ENCODE data around the gene VCL.
A peak's percentile ranks its signal among the peaks of the same experiment; 100 is the strongest.
"Not testable (repeated sequence)": the region's sequence is repeated elsewhere in the genome, so short reads cannot be mapped to it uniquely, and the experiment has no call there.

Gene VCL

DNA sequence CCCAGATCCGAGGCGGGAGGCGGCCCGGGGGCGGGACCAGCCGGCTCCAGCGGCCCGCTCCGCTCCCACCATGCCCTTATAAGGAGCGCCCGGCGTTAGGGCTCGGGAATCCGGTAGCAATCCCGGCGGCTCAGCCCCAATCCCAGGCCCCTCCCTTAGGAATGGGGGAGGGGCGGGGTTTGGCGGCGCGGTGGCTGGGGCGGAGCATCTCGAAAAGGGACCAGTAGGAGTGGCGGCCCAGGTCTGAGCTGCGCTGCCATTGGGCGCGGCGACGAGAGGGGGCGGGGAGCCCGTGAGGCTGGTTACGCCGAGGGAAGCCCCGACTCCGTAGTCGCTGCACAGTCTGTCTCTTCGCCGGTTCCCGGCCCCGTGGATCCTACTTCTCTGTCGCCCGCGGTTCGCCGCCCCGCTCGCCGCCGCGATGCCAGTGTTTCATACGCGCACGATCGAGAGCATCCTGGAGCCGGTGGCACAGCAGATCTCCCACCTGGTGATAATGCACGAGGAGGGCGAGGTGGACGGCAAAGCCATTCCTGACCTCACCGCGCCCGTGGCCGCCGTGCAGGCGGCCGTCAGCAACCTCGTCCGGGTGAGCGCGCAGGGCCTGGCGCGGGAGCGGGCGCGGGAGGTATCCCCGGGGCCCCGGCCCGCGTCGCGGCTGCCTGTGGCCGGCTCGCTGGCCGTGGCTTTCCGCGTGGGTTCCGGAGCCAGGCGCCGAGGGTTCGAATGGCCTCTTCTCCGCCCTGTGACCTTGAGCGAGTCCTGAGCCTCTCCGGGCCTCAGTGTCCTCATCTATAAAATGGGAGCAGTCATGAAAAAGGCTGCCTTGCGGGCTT, at the start of gene VCL:
Gene VCL (plus strand): TSS at position 330 of the 836 bp plus-strand sequence. CDS start 92 bp downstream, at position 422.
- DNase-seq (ENCODE audit: low read depth in 2 of 2): peak; percentile 87 to 89

- no peak for DNase-seq (ENCODE audit: low read depth in 2 of 2)
Measured at GRCh38 chr10:73948947-73949633, 48.8 kb upstream of the VCL start.

- no peak for DNase-seq (ENCODE audit: low read depth in 2 of 2)
Measured at GRCh38 chr10:73950155-73950948, 47.6 kb upstream of the VCL start.

DNA sequence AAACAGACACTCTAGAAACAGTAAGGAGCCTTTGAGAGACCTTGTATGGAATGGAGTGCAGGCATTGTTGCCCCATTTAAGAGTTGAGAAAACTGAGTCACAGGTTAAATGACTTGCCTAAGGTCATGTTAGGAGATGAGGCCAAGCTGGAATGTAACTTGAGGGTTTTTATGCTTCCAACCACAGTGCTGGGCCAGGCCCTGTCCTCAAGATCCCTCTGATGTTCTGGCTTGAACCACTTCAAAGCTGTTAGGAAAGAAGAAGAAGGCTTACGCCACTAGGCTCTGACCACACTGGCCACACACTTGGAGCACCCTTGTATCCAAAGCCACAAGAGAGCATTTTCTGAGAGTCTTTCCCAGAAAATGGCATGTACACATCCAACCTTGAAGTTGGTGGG, 44.3 kb upstream of the VCL start:
- DNase-seq (ENCODE audit: low read depth in 2 of 2): no peak

- DNase-seq (ENCODE audit: low read depth in 2 of 2): no peak
Measured at GRCh38 chr10:73954737-73955136, 43.2 kb upstream of the VCL start.

DNA sequence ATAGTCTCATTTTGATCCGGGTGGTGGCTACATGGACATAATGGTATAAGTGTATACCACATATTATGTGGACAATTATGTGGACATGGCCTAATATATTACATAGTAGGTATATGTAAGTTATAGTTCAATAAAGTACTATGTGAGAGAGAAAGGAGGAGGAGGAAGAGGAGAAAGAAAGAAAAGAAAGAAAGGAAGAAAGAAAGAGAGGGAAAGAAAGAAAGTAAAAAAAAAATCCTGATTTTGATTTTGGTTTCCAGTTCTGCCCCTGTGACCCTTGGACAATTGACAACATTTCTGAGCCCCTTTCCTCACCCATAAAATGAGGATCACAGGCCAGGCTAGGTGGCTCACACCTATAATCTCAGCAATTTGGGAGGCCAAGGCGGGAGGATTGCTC, 42.2 kb upstream of the VCL start:
- DNase-seq (ENCODE audit: low read depth in 2 of 2): no peak

DNA sequence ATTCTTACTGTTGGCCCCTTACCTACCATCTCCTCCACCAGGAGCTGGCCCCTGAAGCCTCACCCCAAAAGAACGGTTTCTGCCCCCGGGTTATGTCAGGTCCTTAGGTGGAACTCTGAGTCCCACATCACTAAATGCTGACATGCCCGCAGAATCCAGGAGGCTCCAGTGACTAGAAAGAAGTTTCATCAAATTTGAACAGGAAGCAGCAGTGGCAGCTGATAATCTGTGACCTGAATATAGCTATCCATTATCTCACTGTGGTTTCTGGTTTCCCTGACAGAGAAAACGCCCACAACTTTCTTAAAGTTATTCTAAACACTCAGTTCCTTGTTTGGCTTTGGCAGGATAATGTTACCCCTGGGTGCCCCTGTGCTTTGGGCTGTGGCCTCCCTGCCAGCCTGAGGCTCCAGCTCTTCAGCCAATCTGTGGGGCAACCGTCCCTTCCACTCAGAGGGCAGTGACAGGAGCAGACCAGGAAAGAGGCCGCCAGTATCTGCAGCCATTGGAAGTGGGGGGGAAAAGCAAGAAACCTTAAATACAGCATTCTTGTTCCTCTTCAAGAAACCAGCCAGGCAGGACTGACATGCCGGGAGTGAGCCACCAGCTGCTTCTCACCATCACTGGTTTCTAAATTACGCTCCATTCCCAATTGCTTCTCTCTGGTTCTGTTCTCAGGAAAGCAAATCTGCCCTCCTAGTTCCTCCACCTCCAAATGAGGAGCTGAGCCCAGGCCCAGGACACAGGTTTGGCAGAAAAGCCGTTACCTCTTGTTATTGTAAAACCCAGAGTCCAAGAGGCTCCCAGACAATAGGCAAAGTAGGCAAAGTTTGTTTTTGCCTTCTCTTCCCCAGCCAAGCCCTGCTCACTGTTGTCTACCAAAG, 41.2 kb upstream of the VCL start:
- DNase-seq (ENCODE audit: low read depth in 2 of 2): no peak

DNA sequence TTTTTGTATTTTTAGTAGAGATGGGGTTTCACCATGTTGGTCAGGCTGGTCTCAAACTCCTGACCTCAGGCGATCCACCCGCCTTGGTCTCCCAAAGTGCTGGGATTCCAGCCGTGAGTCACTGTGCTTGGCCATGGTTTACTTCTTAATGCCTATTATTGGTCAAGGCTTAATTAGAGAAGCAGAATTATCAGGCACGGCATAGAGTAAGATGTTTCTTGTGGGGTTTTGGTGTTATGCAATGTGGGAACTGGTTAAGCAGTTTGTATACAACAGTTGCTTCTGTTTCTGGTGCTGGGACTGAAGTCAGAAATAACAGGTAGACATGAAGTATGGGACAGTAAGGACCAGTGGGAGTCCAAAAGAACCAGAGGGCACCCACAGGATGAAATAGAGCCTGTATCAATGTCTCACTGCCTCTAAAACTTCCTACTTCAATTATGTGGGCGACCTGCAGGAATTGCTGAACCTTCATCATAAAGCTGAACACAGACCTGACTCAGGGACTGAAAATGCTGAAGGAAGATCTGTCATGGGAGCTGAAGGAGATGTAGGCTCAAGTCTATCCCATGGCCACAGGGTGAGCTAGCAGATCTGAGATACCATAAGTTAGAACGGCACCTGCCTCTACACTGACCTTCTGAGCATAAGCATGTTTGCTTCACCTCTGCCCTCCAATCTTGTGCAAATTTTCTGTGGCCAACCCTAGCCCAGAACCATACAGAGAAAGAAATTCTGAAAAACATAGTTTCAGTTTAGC, 38.3 kb upstream of the VCL start:
- DNase-seq (ENCODE audit: low read depth in 2 of 2): no peak

DNA sequence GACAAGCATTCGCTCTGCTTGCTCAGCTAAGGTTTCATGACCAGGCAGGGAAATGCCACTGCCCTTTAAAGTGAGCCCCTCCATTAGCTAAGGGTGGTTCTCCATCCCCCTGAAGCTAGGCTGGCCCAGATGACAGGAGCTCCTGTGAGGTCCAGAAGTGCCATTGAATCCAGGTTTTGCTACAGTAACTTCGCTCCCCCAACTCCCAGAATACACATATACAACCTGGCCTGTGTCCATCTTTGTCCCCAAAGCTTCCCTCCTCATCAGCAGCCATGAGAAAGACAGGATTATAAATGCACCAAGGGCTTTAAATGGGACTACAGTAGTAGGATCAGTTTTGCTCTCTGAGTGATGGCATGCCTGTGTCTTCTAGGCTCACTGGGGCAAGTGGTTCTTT, 35.5 kb upstream of the VCL start:
- no peak for DNase-seq (ENCODE audit: low read depth in 2 of 2)

GRCh38 chr10:73963533-73963932, 34.4 kb upstream of the VCL start:
- DNase-seq (ENCODE audit: low read depth in 2 of 2): not testable (repeated sequence)

- DNase-seq (ENCODE audit: low read depth in 2 of 2): no peak
Measured at GRCh38 chr10:73964743-73965142, 33.2 kb upstream of the VCL start.

- not testable (repeated sequence) for DNase-seq (ENCODE audit: low read depth in 2 of 2)
Measured at GRCh38 chr10:73965267-73965889, 32.5 kb upstream of the VCL start.

DNA sequence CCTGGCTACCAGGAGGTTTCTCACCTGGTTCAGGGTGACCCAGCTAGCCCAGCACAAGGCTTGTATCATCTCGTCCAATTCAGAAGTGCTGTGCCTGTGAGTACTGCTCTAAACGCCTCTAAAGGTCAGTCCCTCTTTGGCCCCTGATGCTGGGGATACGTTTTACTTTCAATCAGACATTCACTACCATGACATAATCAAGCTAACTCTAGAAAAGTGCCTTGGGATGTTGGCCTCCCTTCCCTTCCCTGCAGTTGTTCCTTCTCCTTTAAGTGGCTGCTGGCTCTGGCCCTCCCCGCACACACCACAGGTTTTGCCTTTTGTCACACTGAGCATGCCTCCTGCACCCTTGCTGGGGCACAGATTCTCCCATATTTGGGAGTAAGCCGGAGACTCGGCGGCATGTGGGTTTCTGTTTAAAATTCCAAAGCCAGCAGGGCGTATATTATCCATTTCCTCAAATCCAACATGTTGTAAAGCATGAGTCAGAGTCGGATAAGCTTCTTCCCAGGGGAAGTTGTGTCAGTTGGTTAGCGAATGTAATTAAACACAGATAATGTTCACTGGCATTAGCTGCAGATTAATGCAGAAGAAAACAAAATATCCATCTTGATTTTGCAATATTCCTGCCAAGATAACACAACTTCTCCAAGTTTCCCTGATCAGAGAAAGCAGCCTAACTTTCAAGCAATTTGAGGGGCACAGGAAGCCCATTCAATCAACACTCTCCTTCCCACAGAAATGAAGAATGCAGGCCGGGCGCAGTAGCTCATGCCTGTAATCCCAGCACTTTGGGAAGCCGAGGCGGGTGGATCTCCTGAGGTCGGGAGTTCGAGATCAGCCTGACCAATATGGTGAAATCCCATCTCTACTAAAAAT, 31.8 kb upstream of the VCL start:
- no peak for DNase-seq (ENCODE audit: low read depth in 2 of 2)

DNA sequence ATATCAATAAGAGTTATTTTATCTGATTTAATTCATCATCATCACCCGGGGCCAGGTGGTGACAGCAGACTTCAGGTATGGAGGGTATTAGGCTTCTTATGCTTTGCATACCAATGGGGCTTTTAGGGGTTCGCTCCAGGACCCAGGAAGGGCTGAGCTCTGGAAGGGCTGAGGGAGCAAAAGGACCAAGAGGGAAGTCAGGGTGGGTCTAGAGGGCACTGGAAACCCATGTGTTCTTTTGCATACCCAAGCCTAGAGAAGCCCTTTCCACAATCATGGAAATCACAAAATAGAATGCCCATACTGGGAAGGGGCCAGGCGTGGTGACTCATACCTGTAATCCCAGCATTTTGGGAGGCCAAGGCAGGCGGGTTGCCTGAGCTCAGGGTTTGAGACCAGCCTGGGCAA, 30.9 kb upstream of the VCL start:
- DNase-seq (ENCODE audit: low read depth in 2 of 2): no peak

DNA sequence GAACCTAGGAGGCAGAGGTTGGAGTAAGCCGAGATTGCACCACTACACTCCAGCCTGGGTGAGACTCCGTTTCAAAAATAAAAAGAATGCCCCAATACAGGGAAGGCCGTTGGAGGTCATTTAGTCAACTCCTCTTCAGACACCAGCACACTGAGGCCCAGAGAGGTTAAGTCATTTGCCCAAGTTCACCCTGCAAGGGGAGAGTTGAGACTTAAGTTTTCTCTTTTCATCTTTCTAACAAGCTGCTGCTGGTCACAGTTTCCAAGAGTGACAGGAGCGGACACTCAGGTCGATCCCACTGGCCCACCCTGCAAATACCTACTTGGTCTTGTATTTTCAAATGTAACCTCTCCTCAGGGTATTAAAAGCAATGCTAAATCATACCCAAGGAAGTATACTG, 30.4 kb upstream of the VCL start:
- no peak for DNase-seq (ENCODE audit: low read depth in 2 of 2)

DNA sequence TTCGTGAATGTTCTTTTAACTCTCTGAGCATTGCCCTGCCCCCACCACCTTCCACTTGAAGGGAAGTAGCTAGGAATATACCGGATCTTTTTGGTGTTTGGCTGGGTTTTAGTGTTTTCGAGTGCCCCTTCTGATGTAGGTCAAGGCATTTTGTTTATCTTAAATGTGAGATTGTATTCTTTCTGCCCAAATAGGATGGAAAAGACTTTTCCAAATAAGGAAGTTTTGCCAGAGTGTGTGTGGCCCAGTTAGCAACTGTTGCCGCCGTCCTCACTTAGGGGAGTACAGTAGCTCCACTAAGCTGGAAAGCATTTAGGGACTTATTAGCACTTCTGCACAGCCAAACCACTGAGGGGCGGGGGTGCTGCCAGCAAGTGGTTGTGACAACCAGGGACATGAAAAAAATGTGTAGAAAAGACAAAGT, 29.8 kb upstream of the VCL start:
- peak in 1 of 2 donors; percentile 7 for DNase-seq (ENCODE audit: low read depth in 2 of 2)

GRCh38 chr10:73969224-73969841, 28.6 kb upstream of the VCL start:
- no peak for DNase-seq (ENCODE audit: low read depth in 2 of 2)

GRCh38 chr10:73970845-73971244, 27.1 kb upstream of the VCL start:
- DNase-seq (ENCODE audit: low read depth in 2 of 2): no peak
